Stimulated activated CD8-positive, alpha-beta memory T cell treated with anti-CD3 and anti-CD28 coated beads, Interleukin-7, amount 100 ng/mL, for 4 hours (primary cell): ENCODE data around the gene NDUFB8.

Experiments used
- DNase-seq, 2 donors: peaks; one replicate each; pipeline ENCODE4 v3.0.0-alpha.2; 2020; ENCODE audit warnings: low read depth in 2 of 2

Gene NDUFB8

GRCh38 chr10:100507357-100507732, 22.3 kb downstream of the NDUFB8 start:
- DNase-seq = no peak

- no peak for DNase-seq
These were observed 22.9 kb downstream of the NDUFB8 start for GRCh38 chr10:100506596-100507356.

GRCh38 chr10:100505164-100505563, 24.5 kb downstream of the NDUFB8 start:
- DNase-seq = no peak

- DNase-seq = no peak
These were observed 25.6 kb downstream of the NDUFB8 start for GRCh38 chr10:100504096-100504495.

- no peak for DNase-seq
These were observed 26.7 kb downstream of the NDUFB8 start for GRCh38 chr10:100502926-100503494.

DNA sequence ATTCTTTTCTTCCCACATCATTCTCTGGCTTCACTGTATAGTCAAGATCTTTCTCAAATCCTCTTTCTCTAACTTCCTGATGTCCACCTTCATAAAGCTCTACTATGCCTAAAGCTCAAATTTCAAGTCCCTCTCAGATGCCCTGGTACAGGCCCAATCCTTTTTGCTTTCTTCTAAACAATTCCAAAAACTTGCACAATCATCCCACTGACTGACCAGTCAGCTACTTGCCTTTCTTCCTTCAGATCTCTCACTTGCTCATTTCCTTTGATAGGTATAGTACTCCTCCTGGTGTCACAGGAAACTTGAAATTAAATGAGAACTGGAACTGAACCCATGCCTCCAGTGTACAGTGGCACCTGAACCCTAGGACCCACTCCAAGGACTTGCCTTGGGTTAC, 28.2 kb downstream of the NDUFB8 start:
- DNase-seq = no peak

- no peak for DNase-seq
These were observed 31.6 kb downstream of the NDUFB8 start for GRCh38 chr10:100498059-100498458.

DNA sequence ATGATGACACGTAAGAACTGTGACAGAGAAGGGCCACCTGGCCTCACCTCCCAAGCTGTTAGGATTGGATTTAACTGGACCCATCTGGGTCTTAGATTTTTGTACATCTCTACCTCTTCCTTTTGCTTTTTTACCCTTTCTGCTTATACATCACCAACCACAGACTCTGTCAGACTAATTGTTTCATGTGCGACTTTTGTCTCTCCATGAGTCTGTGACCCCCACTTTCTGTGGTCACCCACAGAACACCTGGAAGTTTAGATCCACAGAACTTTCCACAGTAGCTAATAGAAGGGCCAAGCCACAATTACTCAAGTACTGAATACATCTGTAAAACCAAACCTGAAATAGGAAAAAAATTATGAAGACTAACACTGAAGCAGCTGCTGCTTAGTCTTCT, 33.1 kb downstream of the NDUFB8 start:
- no peak for DNase-seq

DNA sequence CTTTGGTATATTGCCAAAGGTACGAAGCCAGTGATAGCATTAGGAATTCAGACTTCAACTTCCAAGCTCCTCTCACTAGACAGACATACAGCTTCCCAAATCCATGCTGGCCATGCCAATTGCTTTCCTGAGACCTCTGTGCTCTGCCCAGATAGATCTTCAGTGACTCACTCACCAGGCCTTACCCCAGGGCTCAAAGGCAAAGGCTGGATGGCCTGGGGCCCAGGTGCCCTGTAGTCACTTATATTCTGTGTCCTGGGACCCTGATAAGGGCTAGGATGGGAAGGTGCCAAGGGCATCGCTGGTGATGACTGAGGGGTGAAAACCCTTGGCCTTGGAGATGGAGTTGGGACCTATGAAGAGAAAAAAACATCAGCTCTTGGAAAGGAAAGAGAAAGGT, 39.1 kb downstream of the NDUFB8 start:
- DNase-seq = no peak

DNA sequence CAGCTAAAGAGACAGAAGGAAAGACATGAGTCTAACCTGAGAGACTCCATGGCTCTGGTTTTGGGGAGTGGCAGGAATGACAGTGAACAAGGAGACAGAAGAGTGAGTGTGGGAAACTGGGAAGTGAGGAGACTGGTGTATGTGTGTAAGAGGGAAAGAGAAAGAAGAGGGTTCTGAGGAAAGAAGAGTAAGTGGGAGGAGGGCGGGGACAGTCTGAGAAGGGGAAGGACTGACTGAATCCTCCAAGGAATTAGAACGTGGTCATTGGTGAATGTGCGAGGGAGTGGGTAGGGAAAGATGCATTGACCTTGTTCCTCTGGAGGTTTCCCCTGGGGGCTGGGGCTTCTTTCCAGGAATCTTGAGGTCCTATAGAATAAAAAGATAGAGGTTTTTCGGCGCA, 40.3 kb downstream of the NDUFB8 start:
- DNase-seq = no peak

- DNase-seq = no peak
These were observed 42.1 kb downstream of the NDUFB8 start for GRCh38 chr10:100487529-100487928.

- no peak for DNase-seq
These were observed 43.7 kb downstream of the NDUFB8 start for GRCh38 chr10:100485801-100486495.

- no peak for DNase-seq
These were observed 44.3 kb downstream of the NDUFB8 start for GRCh38 chr10:100485366-100485765.

GRCh38 chr10:100483876-100484666, 45.6 kb downstream of the NDUFB8 start:
- DNase-seq = no peak

DNA sequence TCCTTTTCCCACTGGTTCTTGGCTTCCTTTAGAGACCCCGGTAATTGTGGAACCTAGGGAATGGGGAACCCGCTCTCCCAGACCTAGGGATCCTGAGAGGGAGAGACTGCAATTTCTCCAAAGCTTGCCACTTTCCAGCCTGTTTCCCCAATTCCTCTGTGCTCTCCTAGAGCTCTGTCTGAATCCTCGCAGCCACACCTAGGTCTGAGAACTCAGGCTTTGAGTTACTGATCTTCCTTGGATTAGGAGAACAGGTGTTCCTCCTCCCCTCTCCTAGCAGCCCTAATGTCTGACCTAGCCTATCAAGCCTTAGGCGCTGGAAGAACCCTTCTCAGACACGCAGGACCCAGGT, 46.9 kb downstream of the NDUFB8 start:
- DNase-seq = no peak

DNA sequence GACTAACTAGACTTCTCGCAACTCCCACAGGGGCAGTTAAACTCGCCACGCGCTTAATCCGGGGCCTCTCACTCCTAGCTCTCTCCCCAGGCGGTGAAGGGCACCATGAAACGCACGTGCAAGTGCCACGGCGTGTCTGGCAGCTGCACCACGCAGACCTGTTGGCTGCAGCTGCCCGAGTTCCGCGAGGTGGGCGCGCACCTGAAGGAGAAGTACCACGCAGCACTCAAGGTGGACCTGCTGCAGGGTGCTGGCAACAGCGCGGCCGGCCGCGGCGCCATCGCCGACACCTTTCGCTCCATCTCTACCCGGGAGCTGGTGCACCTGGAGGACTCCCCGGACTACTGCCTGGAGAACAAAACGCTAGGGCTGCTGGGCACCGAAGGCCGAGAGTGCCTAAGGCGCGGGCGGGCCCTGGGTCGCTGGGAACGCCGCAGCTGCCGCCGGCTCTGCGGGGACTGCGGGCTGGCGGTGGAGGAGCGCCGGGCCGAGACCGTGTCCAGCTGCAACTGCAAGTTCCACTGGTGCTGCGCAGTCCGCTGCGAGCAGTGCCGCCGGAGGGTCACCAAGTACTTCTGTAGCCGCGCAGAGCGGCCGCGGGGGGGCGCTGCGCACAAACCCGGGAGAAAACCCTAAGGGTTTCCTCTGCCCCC, 47.4 kb downstream of the NDUFB8 start:
- peak; percentile 21 to 47 for DNase-seq

DNA sequence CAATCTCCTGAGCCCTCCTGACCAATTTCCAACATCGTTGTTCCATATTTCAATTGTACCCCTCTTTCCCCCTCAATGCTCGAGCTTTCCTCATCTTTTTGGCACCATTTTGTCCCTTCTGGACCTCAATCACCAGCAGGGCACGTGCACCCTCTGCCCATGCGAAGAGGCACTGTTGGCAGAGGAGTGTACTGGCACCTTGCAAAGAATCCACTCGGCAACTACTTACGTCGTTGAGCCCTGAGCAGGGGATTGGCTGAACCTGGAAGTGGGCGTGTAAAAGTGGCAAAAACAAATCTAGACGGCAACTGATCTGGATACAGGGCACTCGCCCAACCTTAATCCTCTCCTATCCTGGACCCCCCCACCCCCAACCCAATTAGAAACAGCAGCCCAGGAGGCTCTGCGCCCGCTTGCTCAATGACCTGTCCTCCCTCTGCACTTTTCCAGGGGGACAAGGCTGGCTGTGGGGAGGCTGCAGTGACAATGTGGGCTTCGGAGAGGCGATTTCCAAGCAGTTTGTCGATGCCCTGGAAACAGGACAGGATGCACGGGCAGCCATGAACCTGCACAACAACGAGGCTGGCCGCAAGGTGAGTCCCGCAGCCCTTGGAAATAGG, 48.1 kb downstream of the NDUFB8 start:
- peak; percentile 70 to 90 for DNase-seq

GRCh38 chr10:100480002-100480401, 49.7 kb downstream of the NDUFB8 start:
- no peak for DNase-seq

- no peak for DNase-seq
These were observed 50.6 kb downstream of the NDUFB8 start for GRCh38 chr10:100479037-100479436.

- no peak for DNase-seq
These were observed 51.7 kb downstream of the NDUFB8 start for GRCh38 chr10:100477970-100478369.
